GM21576 (cell line): Measurements from ENCODE around the gene SRRM5.
"Not testable (repeated sequence)": the region's sequence is repeated elsewhere in the genome, so short reads cannot be mapped to it uniquely, and the experiment has no call there.

Source experiments
- ATAC-seq: cut with Tn5 transposase; IDR thresholded peaks from one replicate; pipeline ENCODE4 v1.9.1; 2021; ENCODE audit warnings: mild to moderate bottlenecking, moderate library complexity; ENCODE audit not compliant: unreplicated experiment

The SRRM5 gene

GRCh38 chr19:43612374-43612773, 486 bp downstream of the SRRM5 start:
- ATAC-seq: no peak

GRCh38 chr19:43616306-43616705, 4.4 kb downstream of the SRRM5 start:
- no peak for ATAC-seq

- no peak for ATAC-seq
These were observed 5.1 kb downstream of the SRRM5 start for GRCh38 chr19:43616954-43617353.

- ATAC-seq: no peak
These were observed 7.0 kb downstream of the SRRM5 start for GRCh38 chr19:43618921-43619261.

GRCh38 chr19:43619262-43620060, 7.6 kb downstream of the SRRM5 start, which contains the start of gene ZNF428:
TSS of gene ZNF428 (minus strand) at chr19:43619629. CDS start at chr19:43614304, 5,325 bp downstream.
- peak; percentile 64 for ATAC-seq

- ATAC-seq: no peak
These were observed 8.4 kb downstream of the SRRM5 start for GRCh38 chr19:43620061-43621001.

- no peak for ATAC-seq
These were observed 10.2 kb downstream of the SRRM5 start for GRCh38 chr19:43622070-43622469.

GRCh38 chr19:43622956-43623355, 11.1 kb downstream of the SRRM5 start:
- no peak for ATAC-seq

GRCh38 chr19:43623889-43624670, 12.2 kb downstream of the SRRM5 start:
- no peak for ATAC-seq

GRCh38 chr19:43624933-43625332, 13.0 kb downstream of the SRRM5 start:
- no peak for ATAC-seq

GRCh38 chr19:43625918-43626579, 14.2 kb downstream of the SRRM5 start:
- ATAC-seq: no peak

GRCh38 chr19:43626838-43627237, 14.9 kb downstream of the SRRM5 start:
- no peak for ATAC-seq

- no peak for ATAC-seq
These were observed 16.9 kb downstream of the SRRM5 start for GRCh38 chr19:43628646-43629326.

- no peak for ATAC-seq
These were observed 19.6 kb downstream of the SRRM5 start for GRCh38 chr19:43631491-43631890.

GRCh38 chr19:43633520-43633919, 21.6 kb downstream of the SRRM5 start:
- no peak for ATAC-seq

- no peak for ATAC-seq
These were observed 22.2 kb downstream of the SRRM5 start for GRCh38 chr19:43634068-43634467.

GRCh38 chr19:43634506-43634871, 22.6 kb downstream of the SRRM5 start:
- no peak for ATAC-seq

GRCh38 chr19:43634872-43635560, 23.1 kb downstream of the SRRM5 start:
- ATAC-seq: no peak

- not testable (repeated sequence) for ATAC-seq
These were observed 23.7 kb downstream of the SRRM5 start for GRCh38 chr19:43635561-43635940.
